Nephron (organoid): Measurements from ENCODE around the gene PTPRD.

ENCODE experiments used
- H3K27ac Mint-ChIP-seq, 3 experiments: 2 replicates each; pipeline ENCODE4 v1.8.0; 2020; ENCODE audit warnings: mixed read lengths in 3 of 3, mild to moderate bottlenecking in 2 of 3, moderate library complexity in 1 of 3
- H3K27me3 Mint-ChIP-seq: 2 replicates; pipeline ENCODE4 v1.8.0; 2021; ENCODE audit warnings: low read depth, mild to moderate bottlenecking, moderate library complexity, mixed read lengths
- H3K36me3 Mint-ChIP-seq: 2 replicates; pipeline ENCODE4 v1.8.0; 2020; ENCODE audit warnings: low read depth, mixed read lengths
- H3K4me1 Mint-ChIP-seq: 2 replicates; pipeline ENCODE4 v1.8.0; 2020; ENCODE audit warnings: mixed read lengths
- H3K4me3 Mint-ChIP-seq, 3 experiments: 2 replicates each; pipeline ENCODE4 v1.8.0; 2020; ENCODE audit warnings: mild to moderate bottlenecking in 3 of 3, mixed read lengths in 3 of 3, moderate library complexity in 2 of 3
- H3K9me3 Mint-ChIP-seq: 2 replicates; pipeline ENCODE4 v1.8.0; 2020; ENCODE audit warnings: mixed read lengths
- CTCF ChIP-seq, 3 experiments: fragments of 200-600 bp; sonication (generic); IDR thresholded peaks; one replicate each; pipeline ENCODE4 v1.5.0; 2021; ENCODE audit warnings: antibody characterized with exemption in 3 of 3; ENCODE audit not compliant: unreplicated experiment in 3 of 3

PTPRD gene

GRCh38 chr9:9620736-9621135, 992.1 kb downstream of the PTPRD start:
- no peaks in the 10 kb centered on the region for H3K27me3 Mint-ChIP-seq
- no peak overlapping the region for H3K4me3 Mint-ChIP-seq
- TF ChIP-seq CTCF (IDR thresholded peaks at IDR 0.05; ENCODE audit: unreplicated experiment in 3 of 3), result no peak
- no peak overlapping the region for H3K27ac Mint-ChIP-seq
- H3K9me3 Mint-ChIP-seq, result peaks cover 2% of the 10 kb centered on the region
- no peaks in the 10 kb centered on the region for H3K4me1 Mint-ChIP-seq
- no peaks in the 10 kb centered on the region for H3K36me3 Mint-ChIP-seq

GRCh38 chr9:9615086-9615485, 997.7 kb downstream of the PTPRD start:
- TF ChIP-seq CTCF (IDR thresholded peaks at IDR 0.05; ENCODE audit: unreplicated experiment in 3 of 3), result no peak
- Mint-ChIP-seq H3K27ac (no peak overlapping the region), H3K9me3 (peaks cover 2% of the 10 kb centered on the region), H3K4me3 (no peak overlapping the region), H3K36me3 (no peaks in the 10 kb centered on the region), H3K27me3 (no peaks in the 10 kb centered on the region), H3K4me1 (peaks cover 5% of the 10 kb centered on the region)

GRCh38 chr9:9614607-9615006, 998.2 kb downstream of the PTPRD start:
- Mint-ChIP-seq H3K36me3 (no peaks in the 10 kb centered on the region), H3K27ac (no peak overlapping the region), H3K4me1 (peaks cover 5% of the 10 kb centered on the region), H3K27me3 (no peaks in the 10 kb centered on the region), H3K4me3 (no peak overlapping the region), H3K9me3 (peaks cover 2% of the 10 kb centered on the region)
- TF ChIP-seq CTCF (IDR thresholded peaks at IDR 0.05; ENCODE audit: unreplicated experiment in 3 of 3), result no peak

GRCh38 chr9:9612755-9613154, 1000.0 kb downstream of the PTPRD start:
- peaks cover 5% of the 10 kb centered on the region for H3K4me1 Mint-ChIP-seq
- no peaks in the 10 kb centered on the region for H3K27me3 Mint-ChIP-seq
- H3K27ac Mint-ChIP-seq, result no peak overlapping the region
- no peaks in the 10 kb centered on the region for H3K36me3 Mint-ChIP-seq
- no peak for TF ChIP-seq CTCF (IDR thresholded peaks at IDR 0.05; ENCODE audit: unreplicated experiment in 3 of 3)
- no peak overlapping the region for H3K4me3 Mint-ChIP-seq
- H3K9me3 Mint-ChIP-seq, result peaks cover 2% of the 10 kb centered on the region

- Mint-ChIP-seq H3K27me3 (no peaks in the 10 kb centered on the region), H3K9me3 (no peaks in the 10 kb centered on the region), H3K4me3 (no peak overlapping the region), H3K36me3 (no peaks in the 10 kb centered on the region), H3K27ac (no peak overlapping the region), H3K4me1 (peaks cover 5% of the 10 kb centered on the region)
- TF ChIP-seq CTCF (IDR thresholded peaks at IDR 0.05; ENCODE audit: unreplicated experiment in 3 of 3), result no peak
These were observed 1000.5 kb downstream of the PTPRD start for GRCh38 chr9:9612270-9612669.

- TF ChIP-seq CTCF (IDR thresholded peaks at IDR 0.05; ENCODE audit: unreplicated experiment in 3 of 3), result no peak
- H3K4me3 Mint-ChIP-seq, result no peak overlapping the region
- no peaks in the 10 kb centered on the region for H3K9me3 Mint-ChIP-seq
- H3K27me3 Mint-ChIP-seq, result no peaks in the 10 kb centered on the region
- H3K36me3 Mint-ChIP-seq, result no peaks in the 10 kb centered on the region
- no peak overlapping the region for H3K27ac Mint-ChIP-seq
- peaks cover 4% of the 10 kb centered on the region for H3K4me1 Mint-ChIP-seq
These were observed 1007.1 kb downstream of the PTPRD start for GRCh38 chr9:9605681-9606080.
